Breast epithelium (tissue), 3 donors: Measurements from ENCODE around the gene GREB1L.

ENCODE experiments used
- CTCF ChIP-seq, 3 donors: fragments of 450-650 bp; IDR thresholded peaks; one replicate each; pipeline ENCODE4 v1.5.1; 2016 to 2017; ENCODE audit warnings: antibody characterized with exemption in 3 of 3, mild to moderate bottlenecking in 3 of 3, moderate library complexity in 3 of 3
- POLR2A ChIP-seq: fragments of 450-650 bp; IDR thresholded peaks from one replicate; pipeline ENCODE4 v1.6.1; 2016; ENCODE audit warnings: antibody characterized with exemption, mild to moderate bottlenecking, moderate library complexity

- TF ChIP-seq POLR2A, result no peak
- no peak for TF ChIP-seq CTCF (IDR thresholded peaks at IDR 0.05)
Measured at GRCh38 chr18:21525916-21526315, 283.9 kb downstream of the GREB1L start.
